ENCODE measurements around the gene CAB39. TPM values are rescaled to one million over a fixed set of nuclear protein-coding genes. Genes with fewer than 3 reads are reported as not detected.

CAB39 gene
- total and polyA plus RNA-seq, 2 donors (not counting 1 experiment from before 2014, with no cell fraction given) = 21.7 to 75.7 TPM

DNA sequence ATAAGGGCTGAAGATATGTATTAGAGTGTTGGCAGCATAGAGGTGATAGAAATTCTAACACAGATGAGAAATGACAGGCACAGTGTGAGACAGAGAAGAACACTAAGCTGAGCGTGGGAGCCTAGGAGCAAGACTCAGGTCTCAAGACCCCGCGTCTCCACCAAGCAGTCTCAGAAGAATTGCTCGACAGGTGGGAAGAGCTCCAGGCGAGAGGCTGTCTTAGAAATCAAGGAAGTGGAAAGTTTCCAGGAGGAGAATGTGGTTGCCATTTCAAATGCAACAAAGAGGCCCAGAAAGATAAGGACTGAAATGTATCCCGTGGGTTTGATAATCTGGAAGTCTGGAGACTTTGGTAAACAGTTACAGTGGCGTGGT lies 31.5 kb upstream of the CAB39 start:
- Mint-ChIP-seq H3K4me1 (no peaks in the 10 kb centered on the region), H3K9me3 (ENCODE audit: insufficient read depth) (no peaks in the 10 kb centered on the region), H3K27ac (no peak overlapping the region), H3K27me3 (no peaks in the 10 kb centered on the region), H3K4me3 (no peak overlapping the region)
- ATAC-seq (ENCODE audit: low read depth) (no peak), DNase-seq (no peak)
- Histone ChIP-seq H3K36me3 (replicated peaks in 1 of 2; ENCODE audit: control extremely low read depth in 1 of 2, control insufficient read depth in 1 of 2, extremely low read depth in 1 of 2, insufficient read depth in 2 of 2, low read length in 1 of 2) (no peaks in the 10 kb centered on the region), H3K4me1 (ENCODE audit: control insufficient read depth in 2 of 2, insufficient read depth in 2 of 2, low read length in 2 of 2) (no peaks in the 10 kb centered on the region), H4K20me1 (ENCODE audit: control insufficient read depth, insufficient read depth, low read length, poor library complexity, severe bottlenecking) (no peaks in the 10 kb centered on the region), H3K27me3 (replicated peaks in 1 of 4; ENCODE audit: control extremely low read depth in 1 of 4, control insufficient read depth in 3 of 4, insufficient read depth in 4 of 4, low read length in 3 of 4) (peaks cover 0 to 3% (median 0%) of the 10 kb centered on the region in 4 experiments), H2AFZ (ENCODE audit: insufficient read depth, low read depth, low read length, poor library complexity, severe bottlenecking) (no peak overlapping the region), H3K4me2 (replicated peaks; ENCODE audit: low read depth, low read length, poor library complexity, severe bottlenecking) (no peak overlapping the region), H3K9ac (ENCODE audit: low read length) (no peak overlapping the region), H3K79me2 (ENCODE audit: control insufficient read depth, insufficient read depth, low read length) (no peaks in the 10 kb centered on the region), H3K27ac (ENCODE audit: low read length in 2 of 2) (no peak overlapping the region), H3K9me3 (ENCODE audit: control extremely low read depth in 1 of 3, control insufficient read depth in 2 of 3, insufficient read depth in 1 of 3, low read length in 2 of 3) (peaks cover 0 to 11% (median 0%) of the 10 kb centered on the region in 3 donors), H3K4me3 (ENCODE audit: control extremely low read depth in 1 of 5, extremely low read depth in 1 of 5, insufficient read depth in 1 of 5, low read depth in 2 of 5, low read length in 4 of 5) (no peak overlapping the region)
- ChIA-PET POLR2A (no interaction called here), CTCF (interaction anchor here (1.2 kb wide), 1 partner anchor 10 kb away, joined by 3 read pairs; no protein-coding TSS in a partner anchor)
- WGBS (ENCODE audit: insufficient coverage) = 87% methylated on average over 6 of the region's 7 CpGs
- TF ChIP-seq, protein P1, sequence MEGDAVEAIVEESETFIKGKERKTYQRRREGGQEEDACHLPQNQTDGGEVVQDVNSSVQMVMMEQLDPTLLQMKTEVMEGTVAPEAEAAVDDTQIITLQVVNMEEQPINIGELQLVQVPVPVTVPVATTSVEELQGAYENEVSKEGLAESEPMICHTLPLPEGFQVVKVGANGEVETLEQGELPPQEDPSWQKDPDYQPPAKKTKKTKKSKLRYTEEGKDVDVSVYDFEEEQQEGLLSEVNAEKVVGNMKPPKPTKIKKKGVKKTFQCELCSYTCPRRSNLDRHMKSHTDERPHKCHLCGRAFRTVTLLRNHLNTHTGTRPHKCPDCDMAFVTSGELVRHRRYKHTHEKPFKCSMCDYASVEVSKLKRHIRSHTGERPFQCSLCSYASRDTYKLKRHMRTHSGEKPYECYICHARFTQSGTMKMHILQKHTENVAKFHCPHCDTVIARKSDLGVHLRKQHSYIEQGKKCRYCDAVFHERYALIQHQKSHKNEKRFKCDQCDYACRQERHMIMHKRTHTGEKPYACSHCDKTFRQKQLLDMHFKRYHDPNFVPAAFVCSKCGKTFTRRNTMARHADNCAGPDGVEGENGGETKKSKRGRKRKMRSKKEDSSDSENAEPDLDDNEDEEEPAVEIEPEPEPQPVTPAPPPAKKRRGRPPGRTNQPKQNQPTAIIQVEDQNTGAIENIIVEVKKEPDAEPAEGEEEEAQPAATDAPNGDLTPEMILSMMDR (IDR thresholded peaks at IDR 0.05) = no peak
- TF ChIP-seq EZH2 (IDR thresholded peaks at IDR 0.05; ENCODE audit: borderline replicate concordance, insufficient read depth, low read depth, low read length, poor library complexity, severe bottlenecking) = no peak
- intact Hi-C loops (cut with micrococcal nuclease) = no loop called here

DNA sequence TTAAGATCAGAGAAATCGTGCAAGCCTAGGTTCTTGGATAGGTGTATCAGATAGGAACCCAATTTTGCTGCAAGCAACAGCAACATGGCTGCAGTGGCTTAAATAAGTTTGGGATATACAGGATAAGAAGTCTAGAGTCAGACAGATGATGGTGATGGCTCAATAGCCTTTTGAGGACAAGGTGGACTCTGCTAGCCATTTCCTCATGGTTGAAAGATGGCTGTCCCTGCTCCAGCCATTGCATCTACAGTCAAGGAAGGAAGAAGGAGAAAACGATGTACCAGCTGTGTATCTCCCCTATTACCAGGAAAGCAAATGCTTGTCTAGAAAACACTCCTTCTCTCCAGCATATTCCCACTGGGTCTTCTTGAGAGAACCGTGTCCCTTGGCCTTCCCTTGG lies 30.1 kb upstream of the CAB39 start:
- DNase-seq (no peak), ATAC-seq (ENCODE audit: low read depth) (no peak)
- Mint-ChIP-seq H3K4me1 (no peaks in the 10 kb centered on the region), H3K27ac (no peak overlapping the region), H3K9me3 (ENCODE audit: insufficient read depth) (no peaks in the 10 kb centered on the region), H3K27me3 (no peaks in the 10 kb centered on the region), H3K4me3 (no peak overlapping the region)
- Histone ChIP-seq H3K4me1 (ENCODE audit: control insufficient read depth in 2 of 2, insufficient read depth in 2 of 2, low read length in 2 of 2) (no peaks in the 10 kb centered on the region), H3K27me3 (replicated peaks in 1 of 4; ENCODE audit: control extremely low read depth in 1 of 4, control insufficient read depth in 3 of 4, insufficient read depth in 4 of 4, low read length in 3 of 4) (peaks cover 0 to 3% (median 0%) of the 10 kb centered on the region in 4 experiments), H4K20me1 (ENCODE audit: control insufficient read depth, insufficient read depth, low read length, poor library complexity, severe bottlenecking) (no peaks in the 10 kb centered on the region), H3K4me2 (replicated peaks; ENCODE audit: low read depth, low read length, poor library complexity, severe bottlenecking) (no peak overlapping the region), H3K9ac (ENCODE audit: low read length) (no peak overlapping the region), H2AFZ (ENCODE audit: insufficient read depth, low read depth, low read length, poor library complexity, severe bottlenecking) (no peak overlapping the region), H3K36me3 (replicated peaks in 1 of 2; ENCODE audit: control extremely low read depth in 1 of 2, control insufficient read depth in 1 of 2, extremely low read depth in 1 of 2, insufficient read depth in 2 of 2, low read length in 1 of 2) (no peaks in the 10 kb centered on the region), H3K9me3 (ENCODE audit: control extremely low read depth in 1 of 3, control insufficient read depth in 2 of 3, insufficient read depth in 1 of 3, low read length in 2 of 3) (peaks cover 0 to 8% (median 0%) of the 10 kb centered on the region in 3 donors), H3K79me2 (ENCODE audit: control insufficient read depth, insufficient read depth, low read length) (no peaks in the 10 kb centered on the region), H3K4me3 (ENCODE audit: control extremely low read depth in 1 of 5, extremely low read depth in 1 of 5, insufficient read depth in 1 of 5, low read depth in 2 of 5, low read length in 4 of 5) (no peak overlapping the region), H3K27ac (ENCODE audit: low read length in 2 of 2) (no peak overlapping the region)
- intact Hi-C loops (cut with micrococcal nuclease) = no loop called here
- ChIA-PET POLR2A (no interaction called here), CTCF (no interaction called here)
- TF ChIP-seq, protein P1 (IDR thresholded peaks at IDR 0.05) = no peak
- 88% methylated on average over 2 of the region's 3 CpGs for WGBS (ENCODE audit: insufficient coverage)

All from B cell (primary cell).